K562 (cell line): ENCODE results near the gene MAP4K1.

ENCODE experiments used
- DIDO1 ChIP-seq: fragments of 450-650 bp; IDR thresholded peaks from 2 replicates; pipeline ENCODE4 v1.6.1; 2016; ENCODE audit warnings: low read depth, missing biosample characterization, missing genetic modification characterization
- KAT2B ChIP-seq: IDR thresholded peaks from one replicate; pipeline ENCODE4 v1.6.1; 2012; ENCODE audit warnings: low read depth, mild to moderate bottlenecking, control low read depth, inconsistent platforms, low read length, moderate library complexity
- KDM4B ChIP-seq, 2 experiments: fragments of 450-650 bp in 1 of 2; sonication (generic) in 1 of 2; IDR thresholded peaks; 2 replicates each; pipeline ENCODE4 v1.6.1; 2016 to 2017; ENCODE audit warnings: borderline replicate concordance in 2 of 2, antibody characterized with exemption in 1 of 2, low read depth in 1 of 2, mild to moderate bottlenecking in 1 of 2
- PPARD ChIP-seq: fragments of 250-450 bp; sonication (Bioruptor Pico); IDR thresholded peaks from 2 replicates; pipeline ENCODE4 v1.8.0; 2022; ENCODE audit warnings: inconsistent platforms, mild to moderate bottlenecking, moderate library complexity
- YBX1 ChIP-seq: fragments of 450-650 bp; IDR thresholded peaks from 2 replicates; pipeline ENCODE4 v1.7.1; 2016; ENCODE audit warnings: mild to moderate bottlenecking
- ZNF274 ChIP-seq: IDR thresholded peaks from 2 replicates; pipeline ENCODE4 v1.6.1; 2011; ENCODE audit warnings: low read depth, mild to moderate bottlenecking, low read length, moderate library complexity, borderline replicate concordance
- TF ChIP-seq, protein P1 (sequence below): fragments of 250-450 bp; sonication (Bioruptor Pico); IDR thresholded peaks from 2 replicates; pipeline ENCODE4 v1.5.1; 2021; ENCODE audit warnings: mild to moderate bottlenecking
- TF ChIP-seq, protein P2 (sequence below), 3 experiments: IDR thresholded peaks in 2 of 3; conservative IDR thresholded peaks in 1 of 3; 2 replicates each; pipeline ENCODE4 v1.5.1; 2011 to 2012; ENCODE audit warnings: low read length in 3 of 3, mild to moderate bottlenecking in 3 of 3, control low read depth in 2 of 3, improper control_type of control experiment in 1 of 3, inconsistent platforms in 1 of 3, low read depth in 1 of 3, mixed read lengths in 1 of 3, moderate library complexity in 1 of 3; ENCODE audit not compliant: insufficient read depth in 2 of 3
- TF ChIP-seq, protein P3 (sequence below): sonication (generic); formaldehyde crosslinking; IDR thresholded peaks from 2 replicates; pipeline ENCODE4 v1.8.0; 2022; ENCODE audit warnings: missing genetic modification reagents, mild to moderate bottlenecking, borderline replicate concordance
- TF ChIP-seq, protein P4 (sequence below): fragments of 450-650 bp; formaldehyde crosslinking; IDR thresholded peaks from 2 replicates; pipeline ENCODE4 v1.4.0; 2020; ENCODE audit warnings: mild to moderate bottlenecking, moderate library complexity

DNA sequence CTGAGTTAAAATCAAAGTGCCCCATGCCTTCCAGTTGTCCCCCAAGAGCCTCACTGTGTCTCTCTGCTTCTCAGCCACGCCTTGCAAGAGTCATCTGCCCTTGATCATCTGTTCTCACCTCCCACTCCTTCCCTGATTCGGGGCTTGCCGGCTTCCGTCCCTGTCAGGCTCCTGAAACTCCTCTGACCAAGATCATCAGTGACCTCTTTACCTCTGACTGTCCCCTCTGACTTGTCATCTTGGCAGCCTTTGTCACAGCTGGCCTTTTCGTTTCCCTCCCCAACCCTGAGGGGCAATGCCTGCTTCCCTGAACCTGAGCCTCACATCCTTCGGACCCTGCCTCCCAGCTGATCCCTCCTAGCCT is 66.3 kb downstream of the MAP4K1 start:
- TF ChIP-seq YBX1 (no peak), DIDO1 (no peak), ZNF274 (no peak), KDM4B (IDR thresholded peaks at IDR 0.05; ENCODE audit: borderline replicate concordance in 2 of 2, low read depth in 1 of 2) (no peak), KAT2B (no peak), PPARD (no peak)
- TF ChIP-seq, protein P1, sequence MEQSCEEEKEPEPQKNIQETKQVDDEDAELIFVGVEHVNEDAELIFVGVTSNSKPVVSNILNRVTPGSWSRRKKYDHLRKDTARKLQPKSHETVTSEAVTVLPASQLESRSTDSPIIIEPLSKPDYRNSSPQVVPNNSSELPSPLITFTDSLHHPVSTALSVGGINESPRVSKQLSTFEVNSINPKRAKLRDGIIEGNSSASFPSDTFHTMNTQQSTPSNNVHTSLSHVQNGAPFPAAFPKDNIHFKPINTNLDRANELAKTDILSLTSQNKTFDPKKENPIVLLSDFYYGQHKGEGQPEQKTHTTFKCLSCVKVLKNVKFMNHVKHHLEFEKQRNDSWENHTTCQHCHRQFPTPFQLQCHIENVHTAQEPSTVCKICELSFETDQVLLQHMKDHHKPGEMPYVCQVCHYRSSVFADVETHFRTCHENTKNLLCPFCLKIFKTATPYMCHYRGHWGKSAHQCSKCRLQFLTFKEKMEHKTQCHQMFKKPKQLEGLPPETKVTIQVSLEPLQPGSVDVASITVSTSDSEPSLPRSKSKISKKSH (CRISPR knock-in tag) = no peak
- TF ChIP-seq, protein P2, sequence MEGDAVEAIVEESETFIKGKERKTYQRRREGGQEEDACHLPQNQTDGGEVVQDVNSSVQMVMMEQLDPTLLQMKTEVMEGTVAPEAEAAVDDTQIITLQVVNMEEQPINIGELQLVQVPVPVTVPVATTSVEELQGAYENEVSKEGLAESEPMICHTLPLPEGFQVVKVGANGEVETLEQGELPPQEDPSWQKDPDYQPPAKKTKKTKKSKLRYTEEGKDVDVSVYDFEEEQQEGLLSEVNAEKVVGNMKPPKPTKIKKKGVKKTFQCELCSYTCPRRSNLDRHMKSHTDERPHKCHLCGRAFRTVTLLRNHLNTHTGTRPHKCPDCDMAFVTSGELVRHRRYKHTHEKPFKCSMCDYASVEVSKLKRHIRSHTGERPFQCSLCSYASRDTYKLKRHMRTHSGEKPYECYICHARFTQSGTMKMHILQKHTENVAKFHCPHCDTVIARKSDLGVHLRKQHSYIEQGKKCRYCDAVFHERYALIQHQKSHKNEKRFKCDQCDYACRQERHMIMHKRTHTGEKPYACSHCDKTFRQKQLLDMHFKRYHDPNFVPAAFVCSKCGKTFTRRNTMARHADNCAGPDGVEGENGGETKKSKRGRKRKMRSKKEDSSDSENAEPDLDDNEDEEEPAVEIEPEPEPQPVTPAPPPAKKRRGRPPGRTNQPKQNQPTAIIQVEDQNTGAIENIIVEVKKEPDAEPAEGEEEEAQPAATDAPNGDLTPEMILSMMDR (IDR thresholded peaks at IDR 0.05 in 2 of 3, conservative IDR thresholded peaks at IDR 0.05 in 1 of 3; ENCODE audit: insufficient read depth in 2 of 3, low read depth in 1 of 3, low read length in 3 of 3) = no peak
- TF ChIP-seq, protein P3, sequence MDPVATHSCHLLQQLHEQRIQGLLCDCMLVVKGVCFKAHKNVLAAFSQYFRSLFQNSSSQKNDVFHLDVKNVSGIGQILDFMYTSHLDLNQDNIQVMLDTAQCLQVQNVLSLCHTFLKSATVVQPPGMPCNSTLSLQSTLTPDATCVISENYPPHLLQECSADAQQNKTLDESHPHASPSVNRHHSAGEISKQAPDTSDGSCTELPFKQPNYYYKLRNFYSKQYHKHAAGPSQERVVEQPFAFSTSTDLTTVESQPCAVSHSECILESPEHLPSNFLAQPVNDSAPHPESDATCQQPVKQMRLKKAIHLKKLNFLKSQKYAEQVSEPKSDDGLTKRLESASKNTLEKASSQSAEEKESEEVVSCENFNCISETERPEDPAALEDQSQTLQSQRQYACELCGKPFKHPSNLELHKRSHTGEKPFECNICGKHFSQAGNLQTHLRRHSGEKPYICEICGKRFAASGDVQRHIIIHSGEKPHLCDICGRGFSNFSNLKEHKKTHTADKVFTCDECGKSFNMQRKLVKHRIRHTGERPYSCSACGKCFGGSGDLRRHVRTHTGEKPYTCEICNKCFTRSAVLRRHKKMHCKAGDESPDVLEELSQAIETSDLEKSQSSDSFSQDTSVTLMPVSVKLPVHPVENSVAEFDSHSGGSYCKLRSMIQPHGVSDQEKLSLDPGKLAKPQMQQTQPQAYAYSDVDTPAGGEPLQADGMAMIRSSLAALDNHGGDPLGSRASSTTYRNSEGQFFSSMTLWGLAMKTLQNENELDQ (CRISPR knock-in tag) = no peak
- TF ChIP-seq, protein P4, sequence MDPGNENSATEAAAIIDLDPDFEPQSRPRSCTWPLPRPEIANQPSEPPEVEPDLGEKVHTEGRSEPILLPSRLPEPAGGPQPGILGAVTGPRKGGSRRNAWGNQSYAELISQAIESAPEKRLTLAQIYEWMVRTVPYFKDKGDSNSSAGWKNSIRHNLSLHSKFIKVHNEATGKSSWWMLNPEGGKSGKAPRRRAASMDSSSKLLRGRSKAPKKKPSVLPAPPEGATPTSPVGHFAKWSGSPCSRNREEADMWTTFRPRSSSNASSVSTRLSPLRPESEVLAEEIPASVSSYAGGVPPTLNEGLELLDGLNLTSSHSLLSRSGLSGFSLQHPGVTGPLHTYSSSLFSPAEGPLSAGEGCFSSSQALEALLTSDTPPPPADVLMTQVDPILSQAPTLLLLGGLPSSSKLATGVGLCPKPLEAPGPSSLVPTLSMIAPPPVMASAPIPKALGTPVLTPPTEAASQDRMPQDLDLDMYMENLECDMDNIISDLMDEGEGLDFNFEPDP (CRISPR knock-in tag) = no peak
